ENCODE results near the gene WDR20. TPM values are rescaled to one million over a fixed set of nuclear protein-coding genes. Genes with fewer than 3 reads are reported as not detected.

WDR20 gene
- total RNA-seq, 1 donor from 2014 or later, result 21.9 TPM

GRCh38 chr14:102189874-102190273 is 50.2 kb downstream of the WDR20 start:
- DNase-seq (ENCODE audit: low spot score), result no peak
- intact Hi-C loops (cut with DNase I), result no loop called here

- intact Hi-C loops (cut with DNase I), result no loop called here
Measured at GRCh38 chr14:102192840-102193502, 53.3 kb downstream of the WDR20 start.

GRCh38 chr14:102194856-102195255 is 55.2 kb downstream of the WDR20 start:
- no peak for DNase-seq (ENCODE audit: low spot score)
- intact Hi-C loops (cut with DNase I), result no loop called here

More at GRCh38 chr14:102192840-102193502, 53.3 kb downstream of the WDR20 start:
- DNase-seq (ENCODE audit: low spot score), result no peak

- intact Hi-C loops (cut with DNase I), result no loop called here
- DNase-seq (ENCODE audit: low spot score), result no peak
Measured at GRCh38 chr14:102195446-102195845, 55.7 kb downstream of the WDR20 start.

- no peak for DNase-seq (ENCODE audit: low spot score)
- intact Hi-C loops (cut with DNase I), result no loop called here
Measured at GRCh38 chr14:102196039-102196901, 56.6 kb downstream of the WDR20 start.

GRCh38 chr14:102196902-102197230 is 57.2 kb downstream of the WDR20 start:
- intact Hi-C loops (cut with DNase I), result no loop called here
- no peak for DNase-seq (ENCODE audit: low spot score)

GRCh38 chr14:102197317-102197853 is 57.7 kb downstream of the WDR20 start:
- no peak for DNase-seq (ENCODE audit: low spot score)
- intact Hi-C loops (cut with DNase I), result no loop called here

- intact Hi-C loops (cut with DNase I), result no loop called here
- no peak for DNase-seq (ENCODE audit: low spot score)
Measured at GRCh38 chr14:102200690-102201352, 61.1 kb downstream of the WDR20 start.

- no peak for DNase-seq (ENCODE audit: low spot score)
- intact Hi-C loops (cut with DNase I), result no loop called here
Measured at GRCh38 chr14:102201353-102201738, 61.6 kb downstream of the WDR20 start.

GRCh38 chr14:102201776-102202175 is 62.1 kb downstream of the WDR20 start:
- no peak for DNase-seq (ENCODE audit: low spot score)
- intact Hi-C loops (cut with DNase I), result no loop called here

GRCh38 chr14:102202944-102203343 is 63.2 kb downstream of the WDR20 start:
- no peak for DNase-seq (ENCODE audit: low spot score)

GRCh38 chr14:102203382-102203781 is 63.7 kb downstream of the WDR20 start:
- intact Hi-C loops (cut with DNase I), result no loop called here
- DNase-seq (ENCODE audit: low spot score), result no peak

More at GRCh38 chr14:102202944-102203343, 63.2 kb downstream of the WDR20 start:
- intact Hi-C loops (cut with DNase I), result no loop called here

GRCh38 chr14:102205560-102205959 is 65.9 kb downstream of the WDR20 start:
- DNase-seq (ENCODE audit: low spot score), result no peak
- intact Hi-C loops (cut with DNase I), result no loop called here

GRCh38 chr14:102206918-102207317 is 67.2 kb downstream of the WDR20 start:
- DNase-seq (ENCODE audit: low spot score), result no peak
- intact Hi-C loops (cut with DNase I), result no loop called here

GRCh38 chr14:102207831-102208365 is 68.2 kb downstream of the WDR20 start:
- intact Hi-C loops (cut with DNase I), result no loop called here
- no peak for DNase-seq (ENCODE audit: low spot score)

GRCh38 chr14:102208741-102209140 is 69.0 kb downstream of the WDR20 start:
- no peak for DNase-seq (ENCODE audit: low spot score)
- intact Hi-C loops (cut with DNase I), result no loop called here

GRCh38 chr14:102209224-102209966 is 69.7 kb downstream of the WDR20 start:
- intact Hi-C loops (cut with DNase I), result no loop called here
- DNase-seq (ENCODE audit: low spot score), result no peak

- intact Hi-C loops (cut with DNase I), result no loop called here
- no peak for DNase-seq (ENCODE audit: low spot score)
Measured at GRCh38 chr14:102210421-102211042, 70.8 kb downstream of the WDR20 start.

GRCh38 chr14:102211240-102211639 is 71.5 kb downstream of the WDR20 start:
- intact Hi-C loops (cut with DNase I), result no loop called here
- no peak for DNase-seq (ENCODE audit: low spot score)
